NT2/D1 (cell line): Measurements from ENCODE around the gene CT55.

Experiments used
- SUZ12 ChIP-seq: IDR thresholded peaks from 2 replicates; pipeline ENCODE4 v1.6.1; 2011; ENCODE audit not compliant: insufficient read length, insufficient read depth; ENCODE audit errors: extremely low read depth
- YY1 ChIP-seq: IDR thresholded peaks from 2 replicates; pipeline ENCODE4 v1.6.1; 2011; ENCODE audit not compliant: insufficient read length, insufficient read depth

DNA sequence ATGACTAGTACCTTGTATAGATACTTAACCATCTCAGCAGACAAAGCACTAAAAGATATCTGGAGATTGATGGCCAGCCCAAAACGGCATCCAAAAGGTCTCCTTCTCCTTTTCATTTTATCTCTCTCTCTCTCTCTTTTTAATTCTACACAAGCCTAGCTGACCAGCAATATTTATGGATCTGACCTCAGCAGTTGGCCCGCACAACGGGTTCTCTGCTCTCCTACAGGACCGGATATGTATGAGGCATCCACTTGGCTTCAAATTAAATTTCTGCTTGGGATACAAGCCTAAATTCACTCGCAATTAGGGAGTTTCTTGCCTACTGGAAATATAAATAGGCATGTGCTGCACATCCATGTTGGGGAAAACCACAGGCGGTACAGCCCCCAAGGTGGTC, 22.5 kb upstream of the CT55 start:
- TF ChIP-seq SUZ12 (no peak), YY1 (no peak)
